Hepatocyte (in vitro differentiated cells): ENCODE data around the gene MAP3K3. TPM values are rescaled to one million over a fixed set of nuclear protein-coding genes. Genes with fewer than 3 reads are reported as not detected.

Experiments
- DNase-seq: peaks from one replicate; pipeline ENCODE4 v3.0.0-alpha.2; 2016; ENCODE audit warnings: low spot score
- H2AFZ ChIP-seq: fragments of 200-600 bp; sonication (generic); 2 replicates; pipeline ENCODE4 v1.6.0; 2016; ENCODE audit warnings: antibody characterized with exemption, mild to moderate bottlenecking
- H3K27ac ChIP-seq: fragments of 200-600 bp; sonication (generic); 2 replicates; pipeline ENCODE4 v1.5.1; 2016; ENCODE audit warnings: mild to moderate bottlenecking
- H3K27me3 ChIP-seq: fragments of 200-600 bp; sonication (generic); 2 replicates; pipeline ENCODE4 v1.6.1; 2016
- H3K36me3 ChIP-seq: fragments of 200-600 bp; sonication (generic); replicated peaks from 2 replicates; pipeline ENCODE4 v1.5.1; 2016; ENCODE audit warnings: low read depth; ENCODE audit not compliant: insufficient read depth
- H3K4me1 ChIP-seq: fragments of 200-600 bp; sonication (generic); 2 replicates; pipeline ENCODE4 v1.5.1; 2016; ENCODE audit warnings: mild to moderate bottlenecking, moderate library complexity; ENCODE audit not compliant: insufficient read depth
- H3K4me2 ChIP-seq: fragments of 200-600 bp; sonication (generic); 2 replicates; pipeline ENCODE4 v1.6.0; 2016
- H3K4me3 ChIP-seq: fragments of 200-600 bp; sonication (generic); 2 replicates; pipeline ENCODE4 v1.5.1; 2016; ENCODE audit warnings: mild to moderate bottlenecking
- H3K79me2 ChIP-seq: fragments of 200-600 bp; sonication (generic); 2 replicates; pipeline ENCODE4 v1.6.0; 2017; ENCODE audit warnings: mild to moderate bottlenecking
- H3K9me2 ChIP-seq: fragments of 200-600 bp; sonication (generic); replicated peaks from 2 replicates; pipeline ENCODE4 v1.6.0; 2017; ENCODE audit warnings: mild to moderate bottlenecking; ENCODE audit not compliant: insufficient read depth
- H3K9me3 ChIP-seq: fragments of 200-600 bp; sonication (generic); 2 replicates; pipeline ENCODE4 v1.5.1; 2016; ENCODE audit warnings: low read depth, mild to moderate bottlenecking
- H4K20me1 ChIP-seq: fragments of 200-600 bp; sonication (generic); 2 replicates; pipeline ENCODE4 v1.6.0; 2016; ENCODE audit warnings: mild to moderate bottlenecking; ENCODE audit not compliant: insufficient read depth, poor library complexity, severe bottlenecking
- EZH2 ChIP-seq: fragments of 200-600 bp; sonication (generic); IDR thresholded peaks from 2 replicates; pipeline ENCODE4 v1.6.1; 2016; ENCODE audit warnings: antibody characterized with exemption, mild to moderate bottlenecking, borderline replicate concordance
- EZH2phosphoT487 ChIP-seq: fragments of 200-600 bp; sonication (generic); IDR thresholded peaks from one replicate; pipeline ENCODE4 v1.6.1; 2018; ENCODE audit warnings: antibody characterized with exemption, mild to moderate bottlenecking, low read depth, moderate library complexity; ENCODE audit not compliant: unreplicated experiment, severe bottlenecking
- WGBS: methylation state at CpG from one replicate; pipeline ENCODE4 v1.1.6; 2016; ENCODE audit warnings: low lambda C conversion rate; ENCODE audit errors: missing lambda C conversion rate; 5-methylcytosine and 5-hydroxymethylcytosine counted together
- polyA plus RNA-seq: library from polyadenylated mRNA; unstranded; fragments of >200 nt; fragmentation: Nextera tagmentation; extraction: Ambion mirVana; gene quantifications from 2 replicates; pipeline ENCODE4 v1.2.1, GENCODE V29; 2016
- total RNA-seq: library from RNA; depleted of rRNA; stranded (reverse); fragments of >200 nt; gene quantifications from 2 replicates; pipeline ENCODE4 v1.2.3, GENCODE V29; 2014
- TF ChIP-seq, protein P1 (sequence below): fragments of 200-600 bp; sonication (generic); IDR thresholded peaks from 2 replicates; pipeline ENCODE4 v1.5.1; 2016; ENCODE audit warnings: antibody characterized with exemption, mild to moderate bottlenecking; ENCODE audit not compliant: poor library complexity

MAP3K3 gene
- total and polyA plus RNA-seq, 2 experiments from 2014 or later: 13.4 to 15.5 TPM

DNA sequence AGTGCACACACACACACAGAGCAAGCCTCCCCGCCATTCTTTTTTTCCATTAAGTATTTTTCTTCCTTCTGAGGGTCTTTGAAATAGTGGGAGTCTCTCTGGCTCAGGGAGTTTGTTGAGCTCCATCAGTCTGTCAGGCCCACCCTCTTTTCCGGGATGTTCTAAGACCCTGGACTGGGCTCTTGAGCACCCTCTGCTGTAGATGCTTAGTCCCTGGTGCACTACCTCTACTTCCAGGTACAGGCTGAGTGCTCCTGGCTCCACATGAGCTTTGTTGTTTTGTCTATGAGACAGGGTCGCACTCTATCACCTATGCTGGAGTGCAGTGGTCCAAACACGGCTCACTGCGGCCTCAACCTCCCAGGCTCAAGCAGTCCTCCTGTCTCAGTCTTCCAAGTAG, 57.0 kb downstream of the MAP3K3 start:
- no peaks in the 10 kb centered on the region for H3K36me3 ChIP-seq
- H3K4me2 ChIP-seq: no peak overlapping the region
- no peak overlapping the region for H3K4me3 ChIP-seq
- 92% methylated on average over 5 of the region's 5 CpGs for WGBS
- H3K9me2 ChIP-seq: no peaks in the 10 kb centered on the region
- no peaks in the 10 kb centered on the region for H4K20me1 ChIP-seq
- no peaks in the 10 kb centered on the region for H3K27me3 ChIP-seq
- peaks cover 24% of the 10 kb centered on the region for H3K4me1 ChIP-seq
- TF ChIP-seq EZH2phosphoT487 (no peak), EZH2 (no peak)
- TF ChIP-seq, protein P1, sequence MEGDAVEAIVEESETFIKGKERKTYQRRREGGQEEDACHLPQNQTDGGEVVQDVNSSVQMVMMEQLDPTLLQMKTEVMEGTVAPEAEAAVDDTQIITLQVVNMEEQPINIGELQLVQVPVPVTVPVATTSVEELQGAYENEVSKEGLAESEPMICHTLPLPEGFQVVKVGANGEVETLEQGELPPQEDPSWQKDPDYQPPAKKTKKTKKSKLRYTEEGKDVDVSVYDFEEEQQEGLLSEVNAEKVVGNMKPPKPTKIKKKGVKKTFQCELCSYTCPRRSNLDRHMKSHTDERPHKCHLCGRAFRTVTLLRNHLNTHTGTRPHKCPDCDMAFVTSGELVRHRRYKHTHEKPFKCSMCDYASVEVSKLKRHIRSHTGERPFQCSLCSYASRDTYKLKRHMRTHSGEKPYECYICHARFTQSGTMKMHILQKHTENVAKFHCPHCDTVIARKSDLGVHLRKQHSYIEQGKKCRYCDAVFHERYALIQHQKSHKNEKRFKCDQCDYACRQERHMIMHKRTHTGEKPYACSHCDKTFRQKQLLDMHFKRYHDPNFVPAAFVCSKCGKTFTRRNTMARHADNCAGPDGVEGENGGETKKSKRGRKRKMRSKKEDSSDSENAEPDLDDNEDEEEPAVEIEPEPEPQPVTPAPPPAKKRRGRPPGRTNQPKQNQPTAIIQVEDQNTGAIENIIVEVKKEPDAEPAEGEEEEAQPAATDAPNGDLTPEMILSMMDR: no peak
- no peaks in the 10 kb centered on the region for H3K79me2 ChIP-seq
- no peaks in the 10 kb centered on the region for H3K9me3 ChIP-seq
- H2AFZ ChIP-seq: no peak overlapping the region
- H3K27ac ChIP-seq: no peak overlapping the region
- DNase-seq: no peak

DNA sequence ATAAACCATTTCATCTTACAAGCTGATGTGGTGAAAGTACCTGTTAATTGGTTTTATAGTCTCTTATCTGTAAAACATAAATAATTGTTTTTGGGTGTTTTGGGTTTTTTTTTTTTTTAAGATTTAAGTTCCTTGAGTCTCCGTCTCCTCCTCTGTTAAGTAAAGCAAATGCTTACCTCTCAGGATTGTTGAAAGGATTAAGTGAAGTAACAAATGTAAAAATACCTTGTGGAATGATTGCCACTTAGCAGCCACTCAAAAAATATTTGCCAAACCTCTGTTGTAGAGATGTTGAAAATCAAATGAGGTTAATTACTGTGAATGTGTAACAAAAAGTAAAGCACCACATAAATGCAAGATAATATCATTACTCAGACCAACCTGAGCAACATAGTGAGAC, 58.5 kb downstream of the MAP3K3 start:
- WGBS: 100% methylated on average over 1 of the region's 1 CpG

DNA sequence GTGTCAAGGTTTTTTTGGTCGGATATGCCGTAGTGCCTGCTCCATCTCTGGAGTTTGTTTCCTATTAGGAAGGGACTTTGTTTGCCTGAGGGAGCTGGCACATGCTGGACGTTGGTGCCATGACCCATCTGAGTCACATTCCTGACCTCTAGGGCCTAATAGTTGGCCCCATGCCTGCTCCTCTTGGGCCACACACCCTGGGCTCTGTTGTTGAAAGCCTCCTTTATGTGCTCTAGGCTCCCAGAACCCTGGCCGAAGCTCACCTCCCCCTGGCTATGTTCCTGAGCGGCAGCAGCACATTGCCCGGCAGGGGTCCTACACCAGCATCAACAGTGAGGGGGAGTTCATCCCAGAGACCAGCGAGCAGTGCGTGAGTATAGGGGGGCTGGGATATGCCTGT, 59.3 kb downstream of the MAP3K3 start:
- no peaks in the 10 kb centered on the region for H3K9me3 ChIP-seq
- H3K27me3 ChIP-seq: no peaks in the 10 kb centered on the region
- TF ChIP-seq EZH2phosphoT487: no peak
- no peak for TF ChIP-seq EZH2
- TF ChIP-seq, protein P1: no peak
- DNase-seq: no peak
- H4K20me1 ChIP-seq: no peaks in the 10 kb centered on the region
- H3K27ac ChIP-seq: no peak overlapping the region
- no peaks in the 10 kb centered on the region for H3K79me2 ChIP-seq
- no peaks in the 10 kb centered on the region for H3K9me2 ChIP-seq
- no peaks in the 10 kb centered on the region for H3K36me3 ChIP-seq
- H3K4me3 ChIP-seq: no peak overlapping the region
- WGBS: 81% methylated on average over 8 of the region's 8 CpGs
- H3K4me1 ChIP-seq: peaks cover 5% of the 10 kb centered on the region
- no peak overlapping the region for H3K4me2 ChIP-seq
- H2AFZ ChIP-seq: no peak overlapping the region

More for the DNA sequence above, 58.5 kb downstream of the MAP3K3 start:
- H3K4me2 ChIP-seq: no peak overlapping the region
- H3K79me2 ChIP-seq: no peaks in the 10 kb centered on the region
- no peaks in the 10 kb centered on the region for H3K27me3 ChIP-seq
- H3K36me3 ChIP-seq: no peaks in the 10 kb centered on the region
- H2AFZ ChIP-seq: no peak overlapping the region
- DNase-seq: no peak
- H3K9me3 ChIP-seq: no peaks in the 10 kb centered on the region
- no peak for TF ChIP-seq EZH2phosphoT487
- peaks cover 13% of the 10 kb centered on the region for H3K4me1 ChIP-seq
- no peak overlapping the region for H3K27ac ChIP-seq
- H3K4me3 ChIP-seq: no peak overlapping the region
- no peaks in the 10 kb centered on the region for H3K9me2 ChIP-seq
- H4K20me1 ChIP-seq: no peaks in the 10 kb centered on the region

DNA sequence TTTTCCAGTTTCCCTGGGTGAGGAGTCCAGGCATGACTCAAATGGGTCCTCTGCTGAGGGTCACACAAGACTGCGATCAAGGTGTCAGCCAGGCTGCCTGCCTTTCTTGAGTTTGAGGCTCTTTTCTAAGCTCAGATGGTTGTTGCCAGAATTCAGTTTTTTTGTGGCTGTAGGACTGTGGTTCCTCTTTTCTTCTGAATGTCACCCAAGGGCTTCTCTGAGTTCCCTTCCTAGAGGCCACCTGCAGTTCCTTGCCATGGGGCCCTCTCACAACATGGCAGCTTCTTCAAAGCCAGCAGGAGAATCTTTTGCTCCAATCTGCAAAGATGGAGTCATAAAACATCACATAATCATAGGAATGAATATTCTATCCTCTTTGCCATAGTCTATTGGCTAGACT, 60.2 kb downstream of the MAP3K3 start:
- Histone ChIP-seq H2AFZ (no peak overlapping the region), H3K4me2 (no peak overlapping the region), H3K9me2 (no peaks in the 10 kb centered on the region), H4K20me1 (no peaks in the 10 kb centered on the region), H3K4me1 (no peaks in the 10 kb centered on the region), H3K27me3 (no peaks in the 10 kb centered on the region), H3K27ac (no peak overlapping the region), H3K36me3 (no peaks in the 10 kb centered on the region), H3K4me3 (no peak overlapping the region), H3K9me3 (no peaks in the 10 kb centered on the region), H3K79me2 (no peaks in the 10 kb centered on the region)
- no peak for DNase-seq
- TF ChIP-seq, protein P1: no peak
- no peak for TF ChIP-seq EZH2phosphoT487
- 96% methylated on average over 1 of the region's 1 CpG for WGBS
